NCI-H2196 (cell line): ENCODE measurements around the gene P2RY13.

Experiments used
- DNase-seq: peaks from one replicate; lab custom pipeline; 2025; ENCODE audit not compliant: unreplicated experiment; lab: John Stamatoyannopoulos, UW

P2RY13 gene

DNA sequence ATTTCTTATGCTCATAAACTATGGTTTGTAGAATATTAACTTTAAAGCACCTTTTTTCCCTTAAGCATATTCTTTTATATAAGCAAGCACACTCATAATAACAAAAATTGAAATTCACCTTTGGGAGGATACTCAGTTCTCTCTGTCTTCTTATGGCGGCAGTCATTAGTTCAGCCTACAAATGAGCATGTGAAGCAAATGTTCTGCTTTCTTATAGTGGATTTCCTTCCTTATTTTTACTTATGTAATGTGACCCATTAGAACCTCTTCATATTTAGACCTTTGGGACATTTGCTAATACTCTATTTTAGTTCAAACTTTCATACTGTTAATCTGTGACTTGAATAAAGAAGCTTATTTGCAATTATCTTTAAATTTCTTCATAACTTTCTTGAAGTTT is at the start of gene P2RY13:
Gene P2RY13 (minus strand): TSS at position 187 of the 400 bp plus-strand sequence. CDS start 21 bp downstream, at position 166.
- DNase-seq = no peak

DNA sequence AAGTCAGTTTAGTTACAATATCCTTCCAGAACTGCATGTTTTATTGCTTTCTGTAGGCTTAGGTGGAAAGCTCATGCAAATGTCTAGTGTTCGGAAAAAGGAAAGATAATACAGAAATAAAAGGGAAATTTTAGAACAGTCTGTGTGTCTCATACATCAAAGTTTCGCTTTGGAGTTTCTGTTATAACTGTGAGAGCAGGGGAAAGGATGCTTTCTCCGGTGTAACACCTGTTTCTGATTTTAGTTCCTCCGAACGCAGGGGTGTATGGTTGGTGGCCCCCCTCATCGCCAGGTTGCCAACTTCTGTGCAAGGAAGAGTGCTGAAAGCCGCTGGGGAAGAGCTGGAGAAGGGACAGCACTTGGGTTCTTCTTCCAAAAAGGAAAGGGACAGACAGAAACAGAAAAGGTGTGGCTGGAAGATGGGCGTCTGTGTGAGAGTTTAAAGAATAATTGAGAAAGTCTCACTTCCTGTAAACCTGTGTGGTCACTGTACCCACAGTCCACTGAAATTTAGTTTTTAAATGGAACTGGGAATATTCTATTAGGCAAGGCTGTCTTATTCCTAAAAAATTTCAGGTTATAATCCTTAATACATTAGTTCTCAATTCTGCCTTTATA is 48.5 kb upstream of the P2RY13 start:
- DNase-seq = no peak

DNA sequence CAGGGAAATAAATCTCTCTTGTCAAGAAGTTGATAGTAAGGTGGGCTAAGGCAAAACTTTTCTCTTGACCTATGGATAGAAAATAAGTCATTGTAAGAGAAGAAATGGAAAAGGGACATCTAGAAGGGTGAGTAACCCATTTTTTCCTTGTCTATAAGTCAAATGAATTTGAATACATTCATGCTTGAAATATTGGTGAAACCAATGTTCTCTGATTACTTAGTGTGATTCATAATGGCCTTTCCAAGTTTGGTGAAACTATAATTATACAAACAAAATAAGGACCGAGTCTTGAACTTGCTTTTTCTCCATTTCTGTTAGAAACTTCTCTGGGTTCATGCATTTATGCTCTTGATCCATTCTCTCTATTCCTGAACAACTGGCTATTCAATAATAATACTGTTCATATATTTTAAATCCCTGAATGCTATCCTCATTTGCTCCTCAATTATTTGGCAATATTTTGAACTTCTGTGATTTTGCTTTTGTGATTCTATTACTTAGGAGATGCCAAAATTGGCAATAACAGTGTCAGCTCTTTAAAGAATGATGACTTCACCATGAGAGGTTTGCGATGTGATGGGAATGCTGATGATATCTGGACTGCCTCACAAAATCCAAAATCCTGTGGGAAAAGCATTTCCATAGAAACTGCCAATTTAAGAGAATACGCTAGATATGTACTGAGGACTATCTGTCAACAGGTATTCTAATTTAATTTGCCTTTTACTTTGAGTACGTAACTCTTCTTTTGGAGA is 42.9 kb upstream of the P2RY13 start:
- no peak for DNase-seq

DNA sequence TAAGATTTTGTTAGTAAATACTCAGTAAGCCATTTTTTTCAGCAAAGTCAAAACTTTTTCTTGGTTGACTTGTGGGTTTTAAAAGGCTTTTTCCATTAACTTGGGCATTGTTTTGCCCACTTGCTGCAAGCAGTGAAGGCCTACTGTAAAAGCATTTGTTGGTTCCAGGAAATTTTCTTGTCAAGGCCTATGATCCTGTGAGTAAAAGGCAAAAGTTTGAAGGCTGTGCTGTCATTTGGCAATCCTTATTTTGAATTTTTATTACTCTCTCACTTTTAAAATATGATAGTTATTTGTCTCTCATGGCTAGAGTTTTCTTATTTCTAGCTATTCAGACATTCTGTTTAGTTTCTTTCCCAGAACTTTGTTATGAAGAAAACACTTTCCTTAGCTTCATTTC is 42.2 kb upstream of the P2RY13 start:
- no peak for DNase-seq

DNA sequence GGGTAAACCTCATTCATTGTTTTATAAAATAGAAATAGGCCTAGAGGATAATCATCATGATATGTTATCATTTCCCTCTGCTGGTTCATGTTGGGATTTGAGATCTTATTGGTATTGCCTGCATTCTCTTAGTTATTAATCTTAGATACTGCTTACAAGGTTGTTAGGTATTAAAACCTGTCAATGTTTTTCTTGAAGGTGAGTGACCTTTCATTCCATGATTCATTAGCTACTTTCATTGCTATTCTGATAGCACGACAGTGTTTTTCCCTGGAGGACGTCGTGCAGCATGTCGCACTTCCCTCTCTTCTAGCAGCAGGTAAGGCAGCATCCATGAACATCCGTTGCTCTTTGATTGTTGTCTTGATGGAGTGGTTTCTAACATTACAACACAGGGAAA is 38.1 kb upstream of the P2RY13 start:
- no peak for DNase-seq

DNA sequence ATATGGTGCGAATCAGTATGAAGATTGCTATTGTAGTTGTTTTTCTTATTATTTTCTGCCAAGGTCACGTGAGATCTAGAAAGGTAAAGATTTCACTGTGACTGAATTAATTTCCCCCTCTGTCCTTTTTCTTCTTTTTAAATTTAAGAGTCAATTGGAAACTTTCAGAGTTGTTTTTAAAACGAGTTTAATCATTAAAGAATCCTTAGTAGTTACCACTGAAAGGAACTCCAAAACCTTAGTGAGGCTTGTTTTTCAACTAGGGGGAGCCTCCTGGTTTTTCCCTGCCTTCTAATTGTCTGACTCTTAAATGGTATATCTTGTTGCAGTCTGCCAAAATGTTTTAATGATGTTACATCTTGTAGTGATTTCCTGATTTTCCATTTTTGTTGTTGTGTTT is 37.6 kb upstream of the P2RY13 start:
- no peak for DNase-seq

GRCh38 chr3:151362751-151363174 is 33.4 kb upstream of the P2RY13 start:
- no peak for DNase-seq

DNA sequence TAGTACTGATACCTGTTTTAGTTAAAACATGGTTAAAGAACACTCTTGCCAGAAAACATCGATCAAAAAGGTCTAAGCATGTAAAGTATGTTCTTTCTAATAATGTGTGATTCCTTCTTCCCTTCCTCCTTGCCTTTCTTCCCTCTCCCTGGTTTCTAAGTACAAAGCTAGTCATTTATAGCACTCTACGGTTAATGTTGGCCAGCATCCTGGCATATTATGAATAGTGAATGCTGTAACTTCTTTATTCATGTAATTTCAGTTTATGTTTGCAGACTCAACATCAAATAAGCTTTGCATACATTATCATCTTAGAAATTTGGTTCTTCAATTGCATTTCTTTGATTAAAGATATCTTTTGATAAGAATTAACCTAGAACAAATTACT is 28.1 kb upstream of the P2RY13 start:
- DNase-seq = no peak

DNA sequence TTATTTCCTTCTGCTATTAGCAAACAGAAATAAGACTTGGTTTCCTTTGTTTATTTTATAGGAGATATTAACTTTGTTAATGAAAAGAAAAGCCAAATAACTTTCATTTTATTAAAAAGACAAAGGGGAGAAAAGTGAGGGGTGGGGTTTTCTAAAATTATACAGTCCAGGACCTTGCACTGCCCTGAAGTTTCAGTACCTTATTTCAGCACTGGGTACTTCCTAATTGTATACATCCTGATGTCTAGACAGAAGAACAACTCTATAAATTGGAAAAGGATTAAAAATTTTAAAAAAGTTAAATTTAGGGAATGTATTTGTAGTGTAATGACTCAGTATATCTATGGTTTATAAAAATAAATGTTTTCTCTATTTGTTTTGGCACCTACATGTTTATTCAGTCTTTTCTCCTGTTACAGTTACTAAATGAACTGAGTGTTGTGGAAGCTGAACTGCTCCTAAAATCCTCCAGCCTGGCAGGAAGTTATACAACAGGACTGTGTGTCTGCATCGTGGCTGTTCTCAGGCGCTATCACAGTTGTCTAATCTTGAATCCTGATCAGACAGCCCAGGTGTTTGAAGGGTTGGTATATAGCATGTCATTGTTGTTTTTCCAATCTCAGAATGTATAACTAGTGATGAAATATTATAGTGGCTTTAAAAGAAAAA is 27.6 kb upstream of the P2RY13 start:
- no peak for DNase-seq

DNA sequence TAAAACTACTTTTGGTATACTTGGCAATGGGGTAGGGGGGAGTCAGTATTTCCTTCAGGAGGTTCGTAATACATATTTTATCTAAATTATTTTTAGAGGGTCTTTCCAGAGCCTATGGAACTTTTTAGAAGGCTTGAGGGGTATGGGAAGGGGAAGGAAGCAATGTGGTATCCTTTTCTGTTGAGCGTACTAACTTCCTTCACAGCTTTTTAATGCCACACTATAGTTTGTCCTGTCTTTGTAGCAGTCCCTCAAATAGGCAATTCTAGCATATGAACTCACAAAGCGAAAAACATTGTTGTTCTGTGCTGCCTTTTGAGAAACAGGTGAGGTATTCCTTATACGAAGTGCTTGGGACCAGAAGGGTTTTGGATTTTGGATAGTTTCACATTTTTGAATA is 22.3 kb upstream of the P2RY13 start:
- DNase-seq = no peak

DNA sequence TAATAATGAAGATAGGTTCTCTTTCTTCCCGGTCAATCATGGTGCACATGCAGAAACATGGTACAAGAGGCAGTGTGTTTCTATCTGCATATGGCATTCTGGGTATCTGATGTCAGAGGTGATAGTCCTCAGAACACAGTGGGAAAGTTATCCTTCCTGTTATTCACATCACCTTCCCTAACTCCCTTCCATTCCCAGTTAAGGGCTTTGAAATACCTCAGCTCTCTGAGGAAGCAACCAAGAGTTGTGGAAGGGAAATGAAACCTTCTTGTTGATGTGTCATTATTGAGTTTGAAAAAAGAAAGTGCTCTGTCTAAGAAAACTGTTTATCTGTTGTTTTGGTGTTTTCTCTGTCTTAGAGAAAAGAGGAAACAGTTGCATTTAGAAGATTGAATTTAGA is 21.9 kb upstream of the P2RY13 start:
- no peak for DNase-seq

DNA sequence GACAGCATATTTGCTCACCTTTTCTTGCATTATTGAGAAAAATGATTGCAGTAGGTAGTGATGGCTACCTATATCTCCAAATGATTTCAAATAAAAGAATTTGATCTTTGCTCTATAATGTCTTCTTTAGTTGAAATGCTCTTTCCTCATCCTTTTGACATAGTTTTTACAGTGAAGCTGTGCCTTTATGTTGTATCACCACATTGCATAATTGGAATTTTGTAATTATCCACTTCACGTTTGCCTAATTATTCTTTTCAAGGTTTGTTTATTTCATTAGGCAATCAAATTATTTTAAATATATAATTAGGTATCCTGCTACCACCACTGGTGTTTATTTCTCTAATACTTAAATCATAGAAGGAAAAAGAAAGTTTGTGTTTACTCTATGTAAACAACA is 21.3 kb upstream of the P2RY13 start:
- no peak for DNase-seq

DNA sequence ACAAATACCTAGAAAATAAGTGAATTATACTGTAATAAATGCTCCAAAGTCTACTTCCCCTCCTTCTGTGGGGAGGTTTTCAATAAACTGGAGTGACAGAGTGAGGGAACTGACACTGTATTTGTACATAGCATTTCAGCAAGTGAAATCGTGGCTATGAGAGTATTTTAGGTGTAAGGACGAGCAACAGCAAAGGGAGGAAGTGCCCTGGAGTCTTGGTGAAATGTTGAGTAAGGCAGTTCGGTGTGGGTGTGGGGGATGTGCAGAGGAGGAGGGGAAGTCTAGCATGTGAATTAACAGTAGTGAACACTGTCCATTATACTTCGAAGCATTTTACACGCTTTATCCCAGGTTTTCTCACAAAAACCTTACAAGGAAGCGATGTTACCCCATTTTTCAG is 18.1 kb upstream of the P2RY13 start:
- DNase-seq = no peak

GRCh38 chr3:151346292-151346691 is 16.9 kb upstream of the P2RY13 start:
- no peak for DNase-seq

- DNase-seq = no peak
Observed at GRCh38 chr3:151345859-151346258, 16.5 kb upstream of the P2RY13 start.

DNA sequence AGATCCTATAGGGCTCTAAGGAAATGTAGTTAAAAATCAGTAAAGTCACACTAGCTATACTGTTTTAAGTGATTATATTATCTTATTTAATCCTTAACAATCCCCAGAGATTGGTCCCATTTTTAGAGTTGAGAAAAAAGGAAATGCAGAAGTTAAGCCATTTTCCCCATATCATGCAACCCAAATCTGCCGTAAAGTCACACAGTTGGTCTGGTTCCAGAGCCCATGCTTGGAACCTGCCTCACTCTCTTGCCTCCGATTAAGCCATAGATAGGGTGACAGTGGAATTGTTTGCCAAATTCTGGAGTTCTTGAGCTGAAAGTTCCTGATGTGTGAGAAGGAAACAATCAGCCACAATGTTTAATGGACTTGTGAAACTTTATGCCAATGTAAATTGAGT is 2.3 kb upstream of the P2RY13 start:
- no peak for DNase-seq

DNA sequence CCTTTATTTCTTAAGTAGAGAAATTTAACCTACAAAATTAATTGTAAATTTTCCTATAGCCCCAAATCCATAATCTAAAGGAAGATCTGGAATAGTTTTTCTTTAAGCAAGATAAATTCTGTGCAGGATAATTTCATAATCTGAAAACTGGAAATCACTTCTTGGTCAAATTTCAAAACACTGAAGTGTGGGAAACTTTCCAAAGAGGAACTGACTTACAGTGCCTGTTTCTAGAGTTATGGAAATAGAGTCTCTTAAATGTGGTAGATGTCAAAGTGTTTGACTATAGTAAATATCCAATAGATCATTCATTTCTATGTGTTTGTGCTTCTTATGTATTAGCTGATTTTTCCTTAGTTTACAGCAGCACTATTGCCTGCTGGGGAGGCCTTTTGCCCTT is 1.6 kb upstream of the P2RY13 start:
- no peak for DNase-seq

- no peak for DNase-seq
Observed at GRCh38 chr3:151330379-151330778, 1.0 kb upstream of the P2RY13 start.

GRCh38 chr3:151328298-151328995 is 902 bp downstream of the P2RY13 start:
- DNase-seq = no peak

DNA sequence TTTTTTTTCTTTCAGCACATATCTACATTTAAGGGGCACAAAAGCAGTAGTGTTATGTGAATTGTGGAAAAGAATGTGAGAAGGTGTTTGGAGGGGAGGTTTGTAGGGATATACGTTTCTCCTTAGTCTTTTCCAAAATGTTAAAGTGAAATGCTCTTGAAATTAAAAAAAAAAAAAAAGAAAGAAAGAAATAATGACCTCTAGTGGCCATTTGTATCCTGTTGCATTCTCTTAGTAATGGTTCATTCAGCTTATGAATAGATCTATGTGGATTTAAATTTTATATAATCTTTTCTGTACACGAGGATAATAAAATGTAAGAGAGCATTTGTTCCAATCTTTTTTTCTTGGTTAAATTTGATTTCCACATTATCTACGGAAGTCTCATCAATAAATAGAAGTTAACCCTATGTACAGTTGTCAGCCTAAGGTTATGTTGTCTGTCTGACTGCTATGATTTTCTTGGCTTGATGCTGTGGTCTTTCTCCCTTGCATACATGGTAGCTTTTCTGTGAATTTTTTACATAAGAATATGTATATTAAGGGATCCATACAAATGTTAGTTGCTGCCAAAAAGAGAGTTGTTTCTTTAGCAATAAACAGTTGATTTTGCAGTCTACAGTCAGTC is 1.7 kb downstream of the P2RY13 start:
- peak; percentile 17 for DNase-seq

- DNase-seq = no peak
Observed at GRCh38 chr3:151322511-151322910, 6.8 kb downstream of the P2RY13 start.
